NCI-H1930 (cell line): ENCODE data around the gene TNKS2.

Experiments used
- DNase-seq, 2 experiments: peaks; one replicate each; lab custom pipeline; 2025; lab: John Stamatoyannopoulos, UW

TNKS2 gene

DNA sequence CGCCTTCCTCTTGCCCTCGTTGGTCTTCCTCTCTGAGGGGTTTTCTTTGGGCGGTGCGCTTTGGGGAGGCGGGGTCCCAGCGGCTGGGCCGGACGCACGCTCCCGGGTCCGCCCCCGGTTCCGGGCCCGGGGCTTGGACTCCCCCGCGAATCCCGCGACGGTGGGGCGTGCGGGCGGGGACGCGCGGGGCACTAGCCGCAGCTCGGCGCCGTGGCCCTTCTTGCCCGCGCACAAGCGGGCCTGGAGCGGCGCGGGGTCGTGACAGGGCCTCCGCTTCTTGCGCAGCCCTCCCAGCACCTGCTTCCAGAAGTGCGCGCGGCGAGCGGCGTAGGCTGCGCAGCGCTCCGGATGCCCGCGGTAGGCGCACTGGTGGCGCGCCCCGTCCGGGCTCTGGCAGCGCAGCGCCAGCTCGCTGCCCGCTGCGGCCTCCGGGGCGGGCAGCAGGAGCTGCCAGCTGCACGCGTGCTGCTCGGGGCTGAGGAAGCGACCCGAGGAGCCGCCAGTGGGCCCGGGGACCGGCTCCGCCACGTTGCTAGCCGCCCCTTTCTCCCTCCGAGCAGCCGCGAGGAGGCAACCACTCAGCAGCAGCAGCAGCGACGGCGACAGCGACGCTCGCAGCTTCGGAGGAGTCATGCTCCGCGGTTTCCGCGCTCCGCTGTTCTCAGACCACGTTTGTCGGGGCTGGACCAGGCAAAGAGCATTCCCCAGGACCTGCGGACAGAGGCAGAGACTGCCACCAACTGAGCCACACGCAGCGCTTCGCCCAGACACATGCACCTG lies 110.3 kb downstream of the TNKS2 start:
- peak; percentile 39 to 68 for DNase-seq

DNA sequence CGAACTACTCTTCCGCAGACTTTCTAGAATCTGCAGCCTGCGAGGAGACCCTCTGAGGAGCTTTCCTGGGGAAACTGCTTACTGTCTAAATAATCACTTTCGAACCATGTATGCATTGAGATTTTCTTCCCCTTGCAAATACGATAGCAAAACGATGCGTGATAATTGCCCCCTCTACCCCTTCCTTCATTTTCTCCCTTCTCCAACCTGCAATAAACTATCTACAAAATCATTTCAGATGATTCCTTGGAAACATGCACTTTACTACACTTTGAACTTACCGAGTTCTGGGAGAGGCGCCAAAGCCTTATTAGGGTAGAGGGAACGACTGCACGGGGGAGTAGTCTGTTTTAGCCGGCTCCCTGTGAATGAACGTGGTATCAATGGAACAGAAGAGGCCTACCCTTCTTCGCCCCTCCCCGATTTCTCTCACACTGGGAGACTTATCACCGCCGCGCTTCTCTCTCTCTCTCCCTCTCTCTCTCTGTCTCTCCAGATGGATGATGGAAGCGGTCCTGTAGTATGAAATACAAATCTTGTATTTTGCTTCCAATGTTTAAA lies 111.0 kb downstream of the TNKS2 start, which contains the start of gene FGFBP3:
FGFBP3 (minus strand) TSS at position 370 of the 561 bp plus-strand sequence. CDS start 517 bp downstream, outside the sequence.
- peak; percentile 2 to 27 for DNase-seq

DNA sequence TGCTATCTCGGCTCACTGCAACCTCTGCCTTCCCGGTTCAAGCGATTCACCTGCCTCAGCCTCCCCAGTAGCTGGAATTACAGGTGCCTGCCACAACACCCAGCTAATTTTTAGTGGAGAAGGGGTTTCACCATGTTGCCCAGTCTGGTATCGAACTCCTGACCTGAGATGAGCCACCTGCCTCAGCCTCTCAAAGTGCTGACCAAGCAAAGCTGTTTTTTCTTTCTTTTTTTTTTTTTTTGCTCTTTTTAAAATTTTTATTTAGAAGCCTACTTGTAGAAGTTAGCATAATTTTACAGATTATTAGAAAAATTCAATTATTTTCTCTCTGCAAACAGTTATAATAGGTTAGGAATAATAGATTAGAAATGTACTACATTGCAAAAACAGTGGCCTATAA lies 112.2 kb downstream of the TNKS2 start:
- DNase-seq = no peak
